ENCODE results near the gene TIMP4. TPM values are rescaled to one million over a fixed set of nuclear protein-coding genes. Genes with fewer than 3 reads are reported as not detected.

Gene TIMP4
- total RNA-seq, 1 experiment from 2014 or later, result 8.4 TPM

DNA sequence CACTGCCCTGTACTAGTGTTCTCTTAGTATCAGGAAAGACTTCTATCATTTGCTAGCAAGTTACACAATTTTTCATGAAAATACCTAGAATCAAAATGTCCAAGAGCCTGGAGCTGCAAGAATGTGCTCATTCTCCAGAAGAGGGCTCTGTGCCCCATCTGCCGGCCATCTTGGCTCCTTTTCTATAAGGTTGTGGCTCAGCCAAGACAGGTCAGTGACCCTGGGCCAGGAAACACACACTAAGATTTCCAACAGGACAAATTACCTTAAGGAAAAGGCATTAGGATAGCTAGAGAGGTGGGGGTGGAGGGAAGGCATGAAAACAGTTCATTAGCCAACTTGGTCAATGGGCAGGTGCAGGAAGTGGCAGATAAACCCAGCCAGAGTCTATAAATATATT is 20.7 kb downstream of the TIMP4 start:
- H3K27ac Mint-ChIP-seq, result no peak overlapping the region
- Histone ChIP-seq H3K27me3 (ENCODE audit: insufficient read depth, low read length) (no peaks in the 10 kb centered on the region), H2BK120ac (ENCODE audit: low read depth, low read length, poor library complexity, severe bottlenecking) (no peak overlapping the region), H3K79me1 (ENCODE audit: insufficient read depth, low read depth, low read length, poor library complexity, severe bottlenecking) (no peaks in the 10 kb centered on the region), H3K9me3 (ENCODE audit: control insufficient read depth, low read depth, low read length) (no peaks in the 10 kb centered on the region), H2AK5ac (ENCODE audit: insufficient read length, low read length) (no peak overlapping the region), H3K56ac (ENCODE audit: insufficient read length, low read depth, low read length) (no peak overlapping the region), H4K5ac (ENCODE audit: insufficient read length, low read depth, low read length) (no peak overlapping the region), H3K4me1 (ENCODE audit: insufficient read depth, low read length) (no peaks in the 10 kb centered on the region), H4K20me1 (ENCODE audit: control insufficient read depth, insufficient read depth, insufficient read length) (no peaks in the 10 kb centered on the region), H3T11ph (ENCODE audit: low read length) (no peak overlapping the region), H4K91ac (ENCODE audit: insufficient read length, low read depth, low read length) (no peak overlapping the region), H3K18ac (ENCODE audit: insufficient read length, low read depth, low read length) (no peak overlapping the region), H3K23me2 (ENCODE audit: insufficient read length, low read depth, low read length, poor library complexity, severe bottlenecking) (no peaks in the 10 kb centered on the region), H2BK20ac (ENCODE audit: low read depth, low read length, poor library complexity, severe bottlenecking) (no peak overlapping the region), H3K4me2 (ENCODE audit: insufficient read depth, insufficient read length, low read length) (no peak overlapping the region), H2BK15ac (ENCODE audit: low read depth, low read length) (no peak overlapping the region), H2AFZ (ENCODE audit: low read length) (no peak overlapping the region), H2BK5ac (ENCODE audit: insufficient read length, low read length) (no peak overlapping the region), H3K14ac (ENCODE audit: insufficient read depth, low read length) (no peak overlapping the region), H3K23ac (ENCODE audit: insufficient read length, low read depth, low read length) (no peak overlapping the region), H3K27ac (ENCODE audit: insufficient read length, low read depth, low read length) (no peak overlapping the region), H3K79me2 (ENCODE audit: insufficient read depth, low read length) (no peaks in the 10 kb centered on the region), H4K8ac (replicated peaks; ENCODE audit: insufficient read length, low read depth, low read length) (no peak overlapping the region), H2BK12ac (ENCODE audit: insufficient read length, low read depth, low read length) (no peak overlapping the region), H3K9ac (ENCODE audit: extremely low read depth, insufficient read length, low read length) (no peak overlapping the region), H3K4ac (ENCODE audit: low read depth, low read length) (no peak overlapping the region)
- H3K4me3 Mint-ChIP-seq, result no peak overlapping the region
- H3K27me3 Mint-ChIP-seq (ENCODE audit: low read depth), result no peaks in the 10 kb centered on the region
- no peaks in the 10 kb centered on the region; a peak in 1 of 4 replicates for H3K4me1 Mint-ChIP-seq
- H3K36me3 Mint-ChIP-seq (ENCODE audit: insufficient read depth in 1 of 3, low read depth in 3 of 3), result peaks cover 0 to 4% (median 2%) of the 10 kb centered on the region in 3 experiments; a peak in 2 of 7 replicates
- DNase-seq, result peak; percentile 44
- no CpG with 5 or more reads among the region's 1 CpG for WGBS (ENCODE audit: extremely low coverage, insufficient read length, low lambda C conversion rate)
- no peaks in the 10 kb centered on the region for H3K9me3 Mint-ChIP-seq
- TF ChIP-seq, protein P1, sequence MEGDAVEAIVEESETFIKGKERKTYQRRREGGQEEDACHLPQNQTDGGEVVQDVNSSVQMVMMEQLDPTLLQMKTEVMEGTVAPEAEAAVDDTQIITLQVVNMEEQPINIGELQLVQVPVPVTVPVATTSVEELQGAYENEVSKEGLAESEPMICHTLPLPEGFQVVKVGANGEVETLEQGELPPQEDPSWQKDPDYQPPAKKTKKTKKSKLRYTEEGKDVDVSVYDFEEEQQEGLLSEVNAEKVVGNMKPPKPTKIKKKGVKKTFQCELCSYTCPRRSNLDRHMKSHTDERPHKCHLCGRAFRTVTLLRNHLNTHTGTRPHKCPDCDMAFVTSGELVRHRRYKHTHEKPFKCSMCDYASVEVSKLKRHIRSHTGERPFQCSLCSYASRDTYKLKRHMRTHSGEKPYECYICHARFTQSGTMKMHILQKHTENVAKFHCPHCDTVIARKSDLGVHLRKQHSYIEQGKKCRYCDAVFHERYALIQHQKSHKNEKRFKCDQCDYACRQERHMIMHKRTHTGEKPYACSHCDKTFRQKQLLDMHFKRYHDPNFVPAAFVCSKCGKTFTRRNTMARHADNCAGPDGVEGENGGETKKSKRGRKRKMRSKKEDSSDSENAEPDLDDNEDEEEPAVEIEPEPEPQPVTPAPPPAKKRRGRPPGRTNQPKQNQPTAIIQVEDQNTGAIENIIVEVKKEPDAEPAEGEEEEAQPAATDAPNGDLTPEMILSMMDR (conservative IDR thresholded peaks at IDR 0.05), result peak; percentile 54
